ENCODE results near the gene ETAA1.

- TF ChIP-seq EZH2phosphoT487 (IDR thresholded peaks at IDR 0.05; ENCODE audit: insufficient read depth, low read depth), result no peak
- no peak for TF ChIP-seq EZH2 (IDR thresholded peaks at IDR 0.05; ENCODE audit: insufficient read depth, poor library complexity, severe bottlenecking)
Observed at GRCh38 chr2:67455219-67456142, 58.3 kb downstream of the ETAA1 start.

Data from GM23248 (cell line).